Frontal cortex (tissue), 4 donors: Measurements from ENCODE around the gene MCRIP2. TPM values are rescaled to one million over a fixed set of nuclear protein-coding genes. Genes with fewer than 3 reads are reported as not detected.
"Not testable (repeated sequence)": the region's sequence is repeated elsewhere in the genome, so short reads cannot be mapped to it uniquely, and the experiment has no call there.

Source experiments
- DNase-seq, 2 donors: peaks; one replicate each; pipeline ENCODE4 v3.0.0; 2012; ENCODE audit warnings: low spot score in 2 of 2
- FAIRE-seq: peaks from 2 replicates; lab custom pipeline; 2012; peaks lifted over from hg19 to GRCh38; lab: Jason Lieb, UNC
- total RNA-seq: library from RNA; depleted of rRNA; stranded (reverse); fragments of >200 nt; gene quantifications from one replicate; pipeline ENCODE4 v1.2.3, GENCODE V29; 2014
- donor health status: control.
- donor health status: control.
- donor health status: control.

The MCRIP2 gene
- 9.8 TPM for total RNA-seq

- FAIRE-seq, result no peak
- peak; percentile 93 to 94 for DNase-seq
These were observed at the start of gene MCRIP2 for GRCh38 chr16:641326-642188. Gene MCRIP2, plus strand, starts transcription at chr16:641828. Its CDS starts 164 bp downstream, at chr16:641992.

- no peak for FAIRE-seq
These were observed 49.6 kb upstream of the MCRIP2 start for GRCh38 chr16:591892-592517.

GRCh38 chr16:592518-593306 is 48.9 kb upstream of the MCRIP2 start:
- FAIRE-seq (no peak), DNase-seq (peak in 1 of 2 donors; percentile 54)

More at GRCh38 chr16:591892-592517, 49.6 kb upstream of the MCRIP2 start:
- DNase-seq, result no peak

GRCh38 chr16:593406-593805 is 48.2 kb upstream of the MCRIP2 start:
- no peak for DNase-seq
- FAIRE-seq, result no peak

- DNase-seq (no peak), FAIRE-seq (no peak)
These were observed 47.8 kb upstream of the MCRIP2 start for GRCh38 chr16:593807-594206.

GRCh38 chr16:595094-595528 is 46.5 kb upstream of the MCRIP2 start:
- DNase-seq (no peak), FAIRE-seq (no peak)

GRCh38 chr16:595942-596735 is 45.5 kb upstream of the MCRIP2 start:
- FAIRE-seq, result no peak
- no peak for DNase-seq

GRCh38 chr16:596736-597060 is 44.9 kb upstream of the MCRIP2 start:
- DNase-seq, result no peak
- FAIRE-seq, result no peak

GRCh38 chr16:597655-598054 is 44.0 kb upstream of the MCRIP2 start:
- FAIRE-seq, DNase-seq: not testable (repeated sequence)

GRCh38 chr16:598823-599739 is 42.5 kb upstream of the MCRIP2 start:
- FAIRE-seq (no peak), DNase-seq (no peak)

- DNase-seq (no peak), FAIRE-seq (no peak)
These were observed 40.8 kb upstream of the MCRIP2 start for GRCh38 chr16:600781-601180.

GRCh38 chr16:603933-604332 is 37.7 kb upstream of the MCRIP2 start:
- FAIRE-seq, result no peak
- DNase-seq, result no peak

- FAIRE-seq, result no peak
- DNase-seq, result no peak
These were observed 34.8 kb upstream of the MCRIP2 start for GRCh38 chr16:606656-607307.

- DNase-seq, result no peak
- no peak for FAIRE-seq
These were observed 33.6 kb upstream of the MCRIP2 start for GRCh38 chr16:608019-608418.

GRCh38 chr16:609316-609715 is 32.3 kb upstream of the MCRIP2 start:
- DNase-seq (no peak), FAIRE-seq (no peak)

- DNase-seq, result no peak
- no peak for FAIRE-seq
These were observed 31.6 kb upstream of the MCRIP2 start for GRCh38 chr16:609984-610383.

GRCh38 chr16:610513-611381 is 30.9 kb upstream of the MCRIP2 start:
- DNase-seq, result peak in 1 of 2 donors; percentile 87
- FAIRE-seq, result no peak
